ENCODE data around the gene DSE.

- no peak for TF ChIP-seq GATA2 (IDR thresholded peaks at IDR 0.05; ENCODE audit: low read depth, low read length)
- no peak for TF ChIP-seq GATA3 (IDR thresholded peaks at IDR 0.05; ENCODE audit: low read depth, low read length)
Measured at GRCh38 chr6:116371120-116371917, 572 bp downstream of the DSE start.

All from SH-SY5Y (cell line).